Activated CD8-positive, alpha-beta memory T cell treated with anti-CD3 and anti-CD28 coated beads for 4 hours (primary cell): ENCODE data around the gene HAVCR2.
A peak's percentile ranks its signal among the peaks of the same experiment; 100 is the strongest.
"Not testable (repeated sequence)": the region's sequence is repeated elsewhere in the genome, so short reads cannot be mapped to it uniquely, and the experiment has no call there.

Source experiments
- DNase-seq, 2 donors: peaks; one replicate each; pipeline ENCODE4 v3.0.0-alpha.2; 2020; ENCODE audit warnings: low read depth in 2 of 2

Gene HAVCR2

DNA sequence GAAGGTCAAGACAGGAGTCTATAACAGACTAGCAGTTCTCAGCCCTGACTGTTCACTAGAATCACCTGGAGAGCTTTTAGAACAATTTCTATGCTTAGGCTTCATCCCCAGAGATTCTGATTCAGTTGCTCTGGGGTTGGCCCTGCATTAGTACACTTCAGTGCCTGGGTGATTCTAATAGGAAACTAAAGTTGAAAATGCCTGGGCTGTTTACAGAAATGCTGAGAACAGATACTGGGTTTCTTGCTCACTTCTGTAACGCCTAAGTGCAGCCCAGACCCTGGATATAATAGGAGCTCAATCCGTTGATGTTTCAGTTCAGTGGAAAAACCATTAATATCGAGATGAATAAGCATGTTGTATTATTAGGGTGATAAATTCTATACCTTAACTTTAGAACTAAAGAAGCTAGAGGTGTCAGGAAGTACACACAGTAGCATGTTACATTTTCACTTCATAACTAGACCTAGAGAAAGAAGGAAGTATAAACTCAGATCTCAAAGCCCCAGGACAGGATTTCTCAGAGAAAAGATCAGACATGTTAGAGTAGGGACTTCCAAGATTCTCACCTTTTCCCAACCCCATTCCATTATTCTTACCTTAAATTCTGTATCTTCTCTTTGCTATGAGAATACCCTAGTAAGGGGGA is 20.4 kb downstream of the HAVCR2 start:
- no peak for DNase-seq

DNA sequence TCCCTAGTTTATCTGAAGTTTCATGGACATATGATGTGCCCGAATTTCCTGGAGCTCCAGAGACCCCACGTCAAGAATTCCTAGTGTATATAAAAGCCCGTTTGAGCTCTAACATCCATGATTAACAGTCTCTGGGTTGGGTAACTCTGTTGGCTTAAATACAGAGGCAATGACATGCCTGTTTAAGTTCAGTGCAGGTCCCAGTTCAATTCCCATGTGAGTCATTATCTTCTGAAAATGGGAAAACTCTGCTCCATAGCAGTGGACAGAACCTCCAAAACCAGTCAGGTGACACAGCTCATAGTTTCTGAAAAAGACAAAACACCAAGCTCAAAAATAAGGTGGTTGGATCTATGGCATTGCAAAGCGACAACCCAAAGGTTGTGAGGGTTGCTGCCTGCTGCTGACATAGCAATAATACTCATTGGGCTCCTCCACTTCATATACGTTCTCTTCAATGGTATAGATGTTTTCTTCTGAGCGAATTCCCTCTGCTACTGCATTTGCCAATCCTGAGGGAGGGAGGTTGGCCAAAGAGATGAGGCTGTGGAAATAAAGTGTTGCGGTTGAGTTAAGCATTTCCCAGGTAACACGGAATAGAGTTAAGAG is 22.0 kb downstream of the HAVCR2 start:
- no peak for DNase-seq

DNA sequence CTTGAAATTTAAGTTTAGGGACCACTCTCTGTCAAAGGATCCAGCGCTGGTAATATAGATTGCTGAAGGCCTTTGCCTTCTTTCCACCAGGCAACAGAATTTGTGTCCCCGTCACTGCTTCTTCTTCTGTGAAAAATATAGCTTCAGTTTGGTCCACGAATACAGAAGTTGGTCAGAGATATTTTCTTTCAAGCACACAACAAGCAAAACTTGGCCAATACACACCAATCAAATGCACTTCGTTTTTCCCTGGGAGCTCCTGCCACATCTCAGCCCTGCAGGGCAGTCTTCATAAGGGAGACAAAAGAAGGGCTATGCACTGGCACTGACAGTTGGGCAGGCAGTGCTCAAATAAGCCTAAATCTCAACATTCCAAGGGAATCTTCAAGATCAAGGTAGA is 22.9 kb downstream of the HAVCR2 start:
- no peak for DNase-seq

DNA sequence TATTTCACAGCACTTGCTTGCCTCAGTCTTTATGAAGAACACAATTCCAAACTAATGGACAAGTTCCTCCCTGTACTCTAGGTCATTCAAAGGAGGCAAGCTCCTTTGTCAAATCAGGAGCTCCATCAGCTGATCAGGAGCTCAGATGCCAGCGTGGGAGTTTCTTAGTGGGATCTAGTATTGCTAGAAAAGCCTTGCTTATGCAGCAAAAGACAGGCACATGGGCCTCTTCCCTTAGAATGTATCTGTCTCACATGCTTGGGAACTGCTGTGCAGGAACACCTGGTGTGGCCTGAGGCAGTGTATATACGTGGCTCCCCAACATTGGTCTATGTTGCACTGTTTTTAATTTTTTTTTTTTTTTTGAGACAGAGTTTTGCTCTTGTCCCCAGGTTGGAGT is 28.6 kb downstream of the HAVCR2 start:
- no peak for DNase-seq

DNA sequence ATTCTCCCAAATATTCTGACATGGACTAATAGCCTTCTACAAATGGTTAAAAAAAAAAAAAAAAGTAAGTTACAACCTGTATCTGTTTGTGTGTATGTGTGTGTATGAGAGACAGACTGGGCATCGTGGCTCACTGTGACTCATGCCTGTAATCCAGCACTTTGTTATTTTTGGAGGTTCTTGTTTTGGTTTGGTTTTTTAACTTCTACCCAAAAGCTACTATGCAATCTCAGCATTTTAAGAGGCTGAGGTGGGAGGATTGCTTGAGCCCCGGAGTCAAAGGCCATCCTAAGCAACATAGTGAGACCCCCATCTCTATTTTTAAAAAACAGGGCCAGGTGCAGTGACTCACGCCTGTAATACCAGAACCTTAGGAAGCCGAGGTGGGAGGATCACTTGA is 32.3 kb downstream of the HAVCR2 start:
- no peak for DNase-seq

DNA sequence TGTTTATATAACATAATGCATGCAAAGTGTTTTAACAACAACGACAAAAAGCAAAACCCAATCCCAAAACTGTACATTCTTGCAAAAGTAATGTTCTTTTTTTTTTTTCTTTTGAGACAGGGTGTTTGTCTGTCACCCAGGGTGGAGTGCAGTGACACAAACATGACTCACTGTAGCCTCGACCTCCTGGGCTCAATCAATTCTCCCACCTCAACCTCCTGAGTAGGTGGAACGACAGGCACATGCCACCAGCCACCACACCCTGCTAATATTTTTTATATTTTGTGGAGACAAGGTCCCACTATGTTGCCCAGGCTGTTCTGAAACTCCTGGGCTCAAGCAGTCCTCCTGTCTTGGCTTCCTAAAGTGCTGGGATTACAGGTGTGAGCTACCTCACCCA is 36.3 kb downstream of the HAVCR2 start:
- peak in 1 of 2 donors; percentile 0 for DNase-seq

DNA sequence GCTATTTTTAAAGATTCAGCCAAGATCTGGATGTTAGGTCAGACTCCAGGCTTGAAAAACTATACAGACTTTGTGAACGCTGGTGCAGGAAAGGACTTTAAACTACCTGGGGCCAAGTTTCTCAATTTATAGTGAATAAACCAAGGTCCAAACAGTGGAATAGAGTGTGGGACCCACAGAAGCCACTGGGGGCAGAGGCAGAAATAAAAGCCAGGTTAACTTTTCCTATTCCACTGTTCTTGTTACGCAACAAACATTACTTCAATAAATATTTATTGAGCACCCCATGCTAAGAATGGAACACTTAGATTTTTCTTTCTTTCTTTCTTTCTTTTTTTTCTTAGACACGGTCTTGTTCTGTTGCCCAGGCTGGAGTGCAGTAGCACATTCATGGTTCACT is 38.9 kb downstream of the HAVCR2 start:
- DNase-seq = no peak

DNA sequence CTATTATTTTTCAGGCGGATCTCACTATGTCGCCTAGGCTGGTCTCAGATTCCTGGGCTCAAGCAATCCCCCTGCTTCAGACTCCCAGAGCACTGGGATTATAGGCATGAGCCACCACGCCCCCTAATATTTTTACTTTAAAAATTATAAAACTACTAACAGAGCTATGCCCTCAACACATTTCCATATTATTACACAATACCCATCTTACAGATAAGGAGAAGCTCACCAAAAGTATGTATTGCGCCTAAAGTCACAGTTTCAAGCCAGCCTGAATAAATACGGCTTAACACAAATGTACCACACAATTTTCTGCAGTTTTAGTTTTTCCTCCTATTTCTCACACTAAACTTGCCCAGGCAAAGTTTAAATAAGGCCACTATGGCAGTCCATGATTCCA is 40.1 kb downstream of the HAVCR2 start:
- DNase-seq = no peak

DNA sequence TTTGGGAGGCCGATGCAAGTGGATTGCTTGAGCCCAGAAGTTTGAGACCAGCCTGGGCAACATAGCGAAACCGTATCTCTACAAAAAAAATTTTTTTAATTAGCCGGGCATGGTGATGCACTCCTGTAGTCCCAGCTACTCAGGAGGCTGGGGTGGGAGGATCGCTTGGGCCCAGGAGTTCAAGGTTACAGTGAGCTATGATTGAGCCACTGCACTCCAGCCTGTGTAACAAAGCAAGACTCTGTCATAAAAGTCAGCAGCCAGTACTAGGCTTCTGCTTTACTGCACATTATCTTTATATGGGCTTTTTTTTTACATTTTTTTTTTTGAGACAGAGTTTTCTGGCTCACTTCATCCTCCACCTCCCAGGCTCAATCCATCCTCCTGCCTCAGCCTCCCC is 40.5 kb downstream of the HAVCR2 start:
- DNase-seq = no peak

DNA sequence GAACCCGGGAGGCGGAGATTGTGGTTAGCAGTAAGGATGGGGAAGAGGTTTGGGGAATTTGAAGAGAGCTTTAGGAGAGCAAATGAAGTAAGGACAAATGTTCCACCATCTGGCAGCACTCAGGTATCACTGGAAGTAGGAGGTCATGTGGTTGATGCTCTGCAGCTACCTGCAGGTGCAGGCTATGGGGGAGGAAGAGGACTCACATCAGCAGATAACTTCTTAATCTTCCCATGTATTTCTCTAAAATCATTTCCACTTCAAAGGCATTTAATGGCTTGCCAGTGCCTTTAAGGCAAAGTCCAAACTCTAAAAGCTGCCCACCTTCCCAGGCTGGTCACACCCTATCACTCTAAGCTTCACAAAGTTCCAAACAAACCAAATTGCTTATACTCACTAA is 41.8 kb downstream of the HAVCR2 start:
- no peak for DNase-seq

DNA sequence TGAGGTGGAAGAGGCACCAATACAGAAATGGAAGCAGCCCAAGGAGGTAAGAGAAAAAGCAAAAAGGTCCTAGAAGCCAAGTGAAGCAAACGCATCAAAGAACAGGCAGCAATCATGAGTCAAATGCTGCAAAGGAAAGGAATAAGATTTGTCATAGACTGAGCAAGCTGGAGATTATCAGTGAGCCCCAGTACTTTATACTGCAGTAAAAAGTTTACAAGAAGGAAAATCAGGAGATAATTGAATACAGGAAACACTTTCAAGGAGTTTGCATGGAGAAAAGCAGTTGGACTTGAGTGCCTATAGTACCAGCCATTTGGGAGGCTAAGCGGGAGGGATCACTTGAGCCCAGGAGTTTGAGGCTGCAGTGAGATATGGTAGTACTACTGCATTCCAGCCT is 42.8 kb downstream of the HAVCR2 start:
- DNase-seq = no peak

DNA sequence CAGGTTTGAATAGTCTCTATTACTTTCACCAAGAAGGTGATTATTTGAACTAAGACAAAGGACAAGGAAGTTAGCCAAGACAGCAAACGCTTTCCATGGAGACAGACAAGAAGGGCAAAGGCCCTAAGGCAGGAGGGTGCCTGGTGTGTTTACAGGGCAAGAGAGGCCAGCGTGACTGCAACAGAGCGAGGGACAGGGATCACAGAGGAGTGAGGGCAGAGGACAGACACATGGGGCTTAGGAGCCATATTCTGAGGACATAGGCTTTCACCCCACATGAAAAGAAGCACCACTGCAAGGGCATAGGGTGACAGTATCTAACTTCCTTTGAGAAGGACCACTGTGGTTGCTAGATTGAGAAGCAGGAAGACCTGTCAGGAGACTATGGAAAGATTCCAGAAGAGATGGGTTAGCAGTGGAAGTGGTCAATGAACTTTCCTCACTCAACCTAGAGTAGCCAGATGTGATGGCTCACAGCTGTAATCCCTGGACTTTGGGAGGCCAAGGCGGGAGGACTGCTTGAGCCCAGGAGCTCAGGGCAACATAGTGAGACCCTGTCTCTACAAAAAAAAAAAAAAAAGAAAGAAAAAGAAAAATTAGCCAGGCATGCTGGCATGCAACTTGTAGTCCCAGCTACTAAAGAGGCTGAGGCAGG is 44.9 kb downstream of the HAVCR2 start:
- no peak for DNase-seq

DNA sequence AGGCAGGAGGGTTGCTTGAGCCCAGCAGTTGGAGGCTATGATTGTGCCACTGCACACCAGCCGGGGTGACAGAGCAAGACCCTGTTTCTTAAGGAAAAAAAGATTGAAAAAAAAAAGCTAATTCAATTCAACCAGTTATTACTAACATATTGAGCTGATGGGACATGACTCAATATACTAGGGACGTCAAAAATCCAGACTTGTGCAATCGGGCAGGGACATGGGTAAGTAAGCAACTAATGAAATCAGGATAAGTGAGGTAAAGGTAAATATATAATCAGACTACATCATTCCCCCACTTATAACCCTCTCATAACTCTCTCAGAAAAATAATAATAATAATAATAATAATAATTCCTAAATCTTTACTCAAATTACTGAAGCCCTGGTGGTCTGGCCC is 49.0 kb downstream of the HAVCR2 start:
- no peak for DNase-seq

DNA sequence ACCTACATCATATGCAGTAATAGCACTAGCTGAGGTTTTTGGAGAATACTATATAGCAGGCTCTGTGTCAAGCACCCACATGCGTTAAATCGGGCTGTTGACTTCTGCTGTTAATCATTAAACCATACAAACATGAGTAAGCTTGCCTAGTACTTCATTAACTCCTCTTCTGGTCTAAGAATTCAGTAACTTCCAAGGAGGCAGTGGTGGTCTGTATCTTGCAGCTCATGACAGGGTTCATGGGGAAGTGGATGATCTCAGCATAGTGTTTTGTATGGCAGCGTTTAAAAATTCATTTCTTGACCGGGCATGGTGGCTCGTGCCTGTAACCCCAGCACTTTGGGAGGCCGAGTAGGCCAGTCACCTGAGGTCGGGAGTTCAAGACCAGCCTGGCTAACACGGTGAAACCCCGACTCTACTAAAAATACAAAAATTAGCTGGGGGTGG is 49.7 kb downstream of the HAVCR2 start, which contains the start of gene HAVCR1:
Gene HAVCR1 (minus strand): TSS at position 24 of the 447 bp plus-strand sequence. CDS start 1,173 bp downstream, outside the sequence.
- no peak for DNase-seq

DNA sequence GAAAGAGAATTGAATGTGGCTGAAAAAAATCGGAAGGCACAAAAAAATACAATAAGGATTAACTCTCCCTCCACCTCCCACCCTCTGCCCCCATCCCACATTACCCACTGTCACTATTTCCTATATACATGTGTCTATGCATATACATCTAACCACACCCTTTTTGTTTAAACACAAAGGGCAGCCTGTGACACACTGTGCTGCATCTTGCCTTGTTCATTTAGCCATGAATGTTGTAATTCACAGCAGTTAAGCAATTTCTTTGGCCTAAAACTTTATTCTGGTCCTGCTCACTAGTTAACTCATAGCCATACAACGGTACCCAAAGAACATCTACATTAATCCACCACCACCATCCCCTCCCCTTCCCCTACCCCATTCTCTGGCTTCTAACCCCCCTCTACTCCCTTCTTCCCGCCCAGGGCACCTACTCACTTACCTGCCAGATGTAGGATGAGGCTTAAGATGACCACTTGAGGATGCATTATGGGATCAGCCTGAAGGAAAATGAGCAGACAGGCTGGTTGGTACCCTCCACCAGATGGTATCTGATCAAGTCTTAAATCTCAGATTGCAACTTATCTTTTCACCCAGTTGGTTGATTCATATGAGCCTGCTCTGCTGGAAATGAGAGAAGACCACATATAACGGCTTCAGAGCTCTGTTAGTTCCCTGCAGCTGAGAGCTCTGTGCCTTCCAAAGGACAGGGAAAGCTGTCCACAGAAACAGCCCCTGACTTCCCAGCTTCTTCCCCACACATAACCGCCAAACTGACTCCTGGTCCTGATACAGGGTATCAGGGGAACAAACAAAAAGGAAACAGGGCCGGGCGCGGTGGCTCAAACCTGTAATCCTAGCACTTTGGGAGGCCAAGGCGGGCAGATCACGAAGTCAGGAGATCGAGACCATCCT is 51.1 kb downstream of the HAVCR2 start:
- DNase-seq = no peak

DNA sequence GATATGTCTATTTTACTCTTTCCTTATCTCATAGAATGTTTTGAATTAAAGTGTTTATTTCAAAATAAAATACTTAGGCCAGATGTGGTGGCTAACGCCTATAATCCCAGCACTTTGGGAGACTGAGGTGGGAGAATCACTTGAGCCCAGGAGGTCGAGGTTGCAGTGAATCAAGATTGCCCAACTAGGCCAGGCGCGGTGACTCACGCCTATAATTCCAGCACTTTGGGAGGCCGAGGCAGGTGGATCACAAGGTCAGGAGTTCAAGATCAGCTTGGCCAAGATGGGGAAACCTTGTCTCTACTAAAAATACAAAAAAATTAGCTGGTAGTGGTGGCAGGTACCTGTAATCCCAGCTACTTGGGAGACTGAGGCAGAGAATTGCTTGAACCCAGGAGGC is 52.0 kb downstream of the HAVCR2 start:
- not testable (repeated sequence) for DNase-seq

DNA sequence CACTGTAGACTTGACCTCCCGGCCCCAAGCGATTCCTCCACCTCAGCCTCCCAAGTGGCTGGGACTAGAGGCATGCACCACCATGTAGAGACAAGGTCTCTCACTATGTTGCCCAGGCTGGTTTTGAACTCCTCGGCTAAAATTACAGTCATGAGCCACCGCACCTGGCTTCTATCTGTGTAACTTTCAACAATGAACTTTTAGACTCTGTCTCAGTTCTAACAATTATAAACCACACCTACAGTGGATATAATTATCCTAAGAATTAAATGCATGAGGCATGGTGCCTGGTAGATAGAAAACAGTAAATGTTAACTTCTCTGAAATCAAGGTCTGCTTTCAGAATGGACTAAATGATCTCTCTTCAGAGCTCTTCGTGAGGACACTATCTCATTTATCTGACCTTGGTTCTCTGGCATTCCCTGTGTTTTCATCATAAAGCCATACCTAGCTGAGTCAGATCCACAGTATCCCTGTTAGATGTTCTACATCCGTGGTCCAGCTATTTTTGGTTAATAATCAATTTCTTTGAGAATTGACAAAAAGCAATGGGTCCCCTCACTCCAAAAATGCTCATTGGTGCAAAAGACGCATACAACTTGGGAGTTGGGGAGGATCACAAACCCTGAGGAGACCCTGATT is 57.1 kb downstream of the HAVCR2 start:
- DNase-seq = no peak

DNA sequence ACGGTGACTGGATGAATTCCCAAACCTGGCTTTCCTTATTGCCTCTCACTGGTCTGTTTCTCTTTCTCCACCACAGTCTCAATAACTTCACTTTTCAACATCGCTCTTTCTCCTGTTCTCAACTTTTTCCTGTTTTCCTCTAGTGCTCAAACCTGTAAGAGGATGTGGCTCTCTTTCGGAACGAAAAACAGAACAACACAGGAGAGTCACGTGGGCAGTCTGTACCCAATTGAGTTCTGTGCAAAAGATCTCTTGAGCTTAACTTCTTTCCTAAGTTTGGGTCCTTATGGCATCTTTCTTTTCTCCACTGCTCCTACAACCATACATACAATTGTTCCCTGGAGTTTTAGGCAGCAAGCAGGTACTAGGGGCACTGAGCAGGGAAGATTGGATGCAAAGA is 58.8 kb downstream of the HAVCR2 start:
- no peak for DNase-seq

DNA sequence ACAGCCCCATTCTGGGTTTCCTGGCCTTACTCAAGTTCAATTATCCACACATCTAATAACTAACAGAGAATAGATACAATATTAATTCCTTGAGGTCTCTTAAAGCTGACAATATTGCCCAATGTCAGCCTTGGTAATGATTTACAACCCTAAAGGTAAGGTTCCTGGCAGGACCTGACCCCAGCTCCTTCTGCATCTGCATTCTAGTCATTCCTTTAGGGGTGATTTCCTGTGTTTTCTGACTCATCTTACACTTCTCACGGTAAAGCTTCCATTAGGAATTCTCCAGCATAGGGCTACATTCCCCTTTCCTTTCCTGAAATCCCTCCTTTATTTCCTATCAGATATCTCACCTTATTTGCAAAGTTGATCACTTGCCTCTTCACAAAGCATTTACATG is 59.2 kb downstream of the HAVCR2 start:
- no peak for DNase-seq

DNA sequence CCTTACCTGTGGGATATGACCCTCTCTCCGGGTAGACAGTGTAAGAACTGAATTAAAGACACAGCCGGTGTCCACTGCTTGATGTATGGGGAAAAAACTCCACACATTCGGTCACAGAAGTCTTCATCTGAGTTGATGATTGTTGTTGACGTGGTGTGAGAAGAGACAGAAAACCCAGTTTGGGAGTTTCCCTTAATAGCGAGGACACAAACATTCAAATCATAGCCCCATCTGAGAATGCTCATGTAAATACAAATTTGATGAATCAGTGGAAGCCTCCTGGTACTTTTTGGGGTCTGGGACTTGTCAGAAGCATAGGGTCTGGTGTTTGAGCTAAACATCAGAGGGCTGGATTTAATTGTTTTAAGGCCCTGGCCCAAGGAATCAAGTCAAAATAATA is 60.9 kb downstream of the HAVCR2 start:
- DNase-seq = no peak

DNA sequence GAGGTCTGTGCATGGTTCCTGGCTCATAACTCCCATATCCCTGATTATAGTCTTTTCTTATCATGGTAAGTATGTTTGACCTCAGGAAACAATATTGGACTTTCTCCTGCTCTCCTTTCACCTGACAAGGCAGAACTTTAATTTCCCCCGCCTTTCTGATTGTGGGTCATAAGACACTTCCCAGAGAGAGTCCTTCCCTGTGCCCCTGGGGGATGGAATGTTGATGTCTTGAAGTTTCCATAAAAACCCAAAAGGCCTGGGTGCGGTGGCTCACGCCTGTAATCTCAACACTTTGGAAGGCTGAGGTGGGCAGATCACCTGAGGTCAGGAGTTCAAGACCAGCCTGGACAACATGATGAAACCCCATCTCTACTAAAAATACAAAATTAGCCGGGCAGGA is 61.8 kb downstream of the HAVCR2 start:
- DNase-seq = not testable (repeated sequence)

DNA sequence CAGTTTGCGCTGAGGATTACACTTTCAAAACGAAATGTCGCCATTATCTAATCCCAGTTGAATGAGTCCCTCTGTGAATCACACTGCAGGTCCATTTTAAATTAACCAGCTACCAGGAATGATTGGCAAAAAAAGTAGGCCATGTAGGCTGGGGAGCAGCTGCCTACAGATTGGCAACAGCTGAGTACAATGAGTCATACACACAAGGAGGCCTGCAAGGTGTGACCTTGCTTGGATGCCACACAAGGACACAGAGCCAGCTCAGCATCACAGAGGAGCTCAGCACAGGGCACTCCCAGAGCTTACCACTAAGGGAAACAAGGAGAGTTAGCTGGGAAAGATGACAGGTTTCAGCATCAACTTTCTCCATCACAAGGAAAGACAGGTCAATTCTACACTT is 62.8 kb downstream of the HAVCR2 start:
- no peak for DNase-seq
